Measurements from ENCODE around the gene KRTAP10-11. TPM values are rescaled to one million over a fixed set of nuclear protein-coding genes. Genes with fewer than 3 reads are reported as not detected.

Gene KRTAP10-11
- total and polyA plus RNA-seq, 12 donors: not detected

DNA sequence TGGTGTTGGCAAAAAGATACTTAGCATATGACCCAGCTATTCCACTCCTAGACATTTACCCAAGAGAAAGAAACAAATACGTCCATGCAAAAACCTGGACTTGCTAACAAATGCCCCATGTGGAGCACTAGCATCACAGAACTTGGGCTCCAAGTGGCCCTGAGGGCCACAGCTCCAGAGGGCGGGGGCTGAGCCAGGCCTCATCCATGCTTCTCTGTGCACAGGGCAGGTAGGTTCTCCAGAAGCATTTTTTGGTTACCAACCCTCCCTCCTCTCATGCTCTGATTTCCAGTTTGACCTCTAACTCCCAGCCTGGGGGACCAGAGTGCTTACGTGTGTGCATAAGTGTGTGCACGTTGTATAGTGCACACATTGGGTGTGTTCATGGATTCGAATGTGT lies 18.5 kb downstream of the KRTAP10-11 start:
- peak in 1 of 7 donors; percentile 23 for DNase-seq
- Histone ChIP-seq H3K4me1 (replicated peaks in 1 of 2) (no peaks in the 10 kb centered on the region), H3K27ac (no peak overlapping the region), H3K27me3 (no peaks in the 10 kb centered on the region), H3K4me3 (no peak overlapping the region), H3K9me3 (replicated peaks in 1 of 3) (no peaks in the 10 kb centered on the region), H3K36me3 (replicated peaks in 1 of 2) (no peaks in the 10 kb centered on the region)
- TF ChIP-seq CTCF (IDR thresholded peaks at IDR 0.05) (no peak), POLR2A (IDR thresholded peaks at IDR 0.05) (no peak)
- 73 to 79% (median 76%) methylated on average over 4 to 5 of the region's 5 CpGs for WGBS, 4 donors
- intact Hi-C loops (cut with DNase I): no loop called here

GRCh38 chr21:44666401-44667320 lies 20.4 kb downstream of the KRTAP10-11 start, which contains the start of gene KRTAP12-2:
KRTAP12-2 (minus strand) TSS chr21:44666927; CDS start chr21:44666886, 41 bp downstream.
- Histone ChIP-seq H3K4me1 (replicated peaks in 1 of 2) (no peaks in the 10 kb centered on the region), H3K27me3 (no peaks in the 10 kb centered on the region), H3K4me3 (no peak within 1 kb of the TSS), H3K36me3 (replicated peaks in 1 of 2) (no peaks in the 10 kb centered on the region), H3K9me3 (replicated peaks in 1 of 3) (no peaks in the 10 kb centered on the region), H3K27ac (no peak within 1 kb of the TSS)
- DNase-seq: no peak
- intact Hi-C loops (cut with DNase I): no loop called here
- TF ChIP-seq CTCF (IDR thresholded peaks at IDR 0.05) (no peak), POLR2A (IDR thresholded peaks at IDR 0.05) (no peak)
- 53 to 83% (median 68%) methylated on average over 8 to 19 of the region's 19 CpGs for WGBS, 4 donors

DNA sequence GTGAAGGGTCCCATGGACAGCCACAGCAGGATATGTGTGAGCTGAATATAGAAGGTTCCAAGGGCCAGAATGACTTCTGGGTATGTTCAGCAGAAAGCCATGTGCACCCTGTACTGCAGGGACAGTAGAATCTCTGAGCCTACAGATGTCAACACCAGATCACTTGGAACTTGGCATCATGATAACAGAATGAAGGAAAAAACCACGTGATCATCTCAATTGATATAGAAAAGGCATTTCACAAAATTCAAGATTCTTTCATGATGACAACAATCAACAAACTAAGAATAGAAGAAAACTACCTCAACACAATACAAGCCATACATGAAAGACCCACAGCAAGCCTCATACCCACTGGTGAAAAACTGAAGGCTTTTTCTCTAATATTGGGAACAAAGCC lies 21.4 kb downstream of the KRTAP10-11 start:
- Histone ChIP-seq H3K36me3 (replicated peaks in 1 of 2) (no peaks in the 10 kb centered on the region), H3K4me3 (no peak overlapping the region), H3K27ac (no peak overlapping the region), H3K4me1 (replicated peaks in 1 of 2) (no peaks in the 10 kb centered on the region), H3K27me3 (no peaks in the 10 kb centered on the region), H3K9me3 (replicated peaks in 1 of 3) (no peaks in the 10 kb centered on the region)
- intact Hi-C loops (cut with DNase I): no loop called here
- DNase-seq: no peak
- TF ChIP-seq POLR2A (IDR thresholded peaks at IDR 0.05) (no peak), CTCF (IDR thresholded peaks at IDR 0.05) (no peak)
- 67 to 79% (median 68%) methylated on average over 1 of the region's 1 CpG for WGBS, 4 donors

DNA sequence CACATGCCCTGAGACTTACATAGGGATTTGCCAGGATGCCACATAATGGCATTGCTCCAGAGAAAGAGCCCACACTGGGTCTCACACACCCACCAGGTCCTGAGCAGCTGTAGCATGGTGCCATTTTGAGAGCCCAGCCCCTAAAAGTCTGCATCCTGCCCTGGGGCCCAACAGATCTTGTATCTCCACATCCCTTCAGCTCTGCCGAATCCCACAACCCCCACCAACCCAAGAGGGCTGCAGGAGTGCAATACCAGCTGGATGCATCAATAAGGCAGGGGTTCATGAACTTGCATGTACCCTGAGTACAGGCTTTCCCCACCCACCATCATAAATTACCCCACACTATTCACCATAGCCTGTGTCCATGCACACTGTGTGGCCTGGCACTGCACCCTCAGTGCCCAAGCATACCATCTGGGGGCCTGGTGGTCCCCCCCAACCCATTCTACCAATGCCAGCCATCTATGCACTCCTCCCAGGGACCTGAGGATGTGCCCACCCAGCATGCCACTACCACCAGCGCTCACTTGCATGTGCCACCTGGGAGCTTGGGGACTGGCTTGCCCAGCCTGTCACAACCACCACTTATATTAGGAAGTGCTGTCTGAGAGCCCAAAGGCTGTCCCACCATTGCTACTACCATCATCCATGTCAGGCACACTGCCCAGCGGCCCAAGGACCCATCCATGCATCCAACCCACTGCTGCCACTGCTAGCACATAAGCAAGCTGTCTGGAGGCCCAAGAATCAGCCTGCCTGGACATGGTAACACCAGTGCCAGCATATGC lies 24.6 kb downstream of the KRTAP10-11 start:
- Histone ChIP-seq H3K4me3 (no peak overlapping the region), H3K36me3 (replicated peaks in 1 of 2) (no peaks in the 10 kb centered on the region), H3K9me3 (replicated peaks in 1 of 3) (no peaks in the 10 kb centered on the region), H3K27me3 (no peaks in the 10 kb centered on the region), H3K4me1 (replicated peaks in 1 of 2) (no peaks in the 10 kb centered on the region), H3K27ac (no peak overlapping the region)
- TF ChIP-seq POLR2A (IDR thresholded peaks at IDR 0.05) (no peak), CTCF (IDR thresholded peaks at IDR 0.05) (no peak)
- WGBS, 4 donors: 62 to 92% (median 72%) methylated on average over 2 to 3 of the region's 3 CpGs
- peak in 1 of 7 donors; percentile 17 for DNase-seq
- intact Hi-C loops (cut with DNase I): no loop called here

Data from adrenal gland (tissue), 12 donors.